Measurements from ENCODE around the gene SSBP2. TPM values are rescaled to one million over a fixed set of nuclear protein-coding genes. Genes with fewer than 3 reads are reported as not detected.
"Not testable (repeated sequence)": the region's sequence is repeated elsewhere in the genome, so short reads cannot be mapped to it uniquely, and the experiment has no call there.

Gene SSBP2
- polyA plus RNA-seq, 1 donor = 27.8 TPM

DNA sequence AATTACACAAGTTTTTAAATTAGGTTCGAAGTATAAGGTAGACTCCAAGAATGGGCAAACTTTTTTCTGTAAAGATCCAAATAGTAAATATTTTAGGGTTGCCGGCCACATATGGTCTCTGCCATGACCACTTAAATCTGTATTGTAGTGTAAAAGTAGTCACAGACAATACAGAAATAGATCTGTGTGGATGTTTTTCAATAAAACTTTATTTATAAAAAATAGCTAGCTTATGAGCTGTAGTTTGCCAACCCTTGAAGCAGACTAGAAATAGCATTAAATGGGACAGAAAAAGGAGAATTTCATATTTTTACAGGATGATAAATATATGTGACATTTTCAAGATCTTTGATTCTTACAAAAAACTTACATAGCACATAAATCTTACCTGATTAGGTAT lies 262.0 kb downstream of the SSBP2 start:
- H3K4me3 ChIP-seq (ENCODE audit: low read length) = no peak overlapping the region
- whole genome bisulfite sequencing (ENCODE audit: insufficient coverage, low lambda C conversion rate) = no CpG with 5 or more reads among the region's 2 CpGs
- no peaks in the 10 kb centered on the region for H3K36me3 ChIP-seq (ENCODE audit: control insufficient read depth, insufficient read depth, low read length)
- no peak overlapping the region for H3K27ac ChIP-seq (ENCODE audit: low read length)
- H3K4me1 ChIP-seq (ENCODE audit: control insufficient read depth, insufficient read depth, low read length) = no peaks in the 10 kb centered on the region
- no peaks in the 10 kb centered on the region for H3K27me3 ChIP-seq (ENCODE audit: control insufficient read depth, insufficient read depth, low read length)
- H3K9me3 ChIP-seq (ENCODE audit: control insufficient read depth, low read depth, low read length) = no peaks in the 10 kb centered on the region
- DNase-seq = no peak

DNA sequence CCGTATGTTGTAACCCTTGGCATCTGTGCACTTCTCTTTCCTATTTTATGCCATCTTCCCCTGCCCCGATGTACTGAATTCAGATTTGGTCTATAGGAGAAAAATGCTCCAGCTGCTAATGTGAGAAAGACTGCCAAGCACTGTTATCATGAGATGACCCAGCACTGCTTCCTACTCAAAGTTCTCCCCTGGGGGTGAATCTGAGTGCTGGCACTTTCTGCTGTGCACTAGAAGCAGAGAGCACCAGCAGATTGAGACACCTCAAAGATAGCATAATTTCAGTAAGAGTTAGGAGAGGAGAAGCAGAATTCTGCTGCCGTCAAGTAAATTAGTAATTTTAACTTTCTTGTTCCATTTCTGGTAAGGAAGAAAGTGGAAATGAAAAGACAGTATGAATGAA lies 264.2 kb downstream of the SSBP2 start:
- Histone ChIP-seq H3K36me3 (ENCODE audit: control insufficient read depth, insufficient read depth, low read length) (no peaks in the 10 kb centered on the region), H3K27me3 (ENCODE audit: control insufficient read depth, insufficient read depth, low read length) (no peaks in the 10 kb centered on the region), H3K4me3 (ENCODE audit: low read length) (no peak overlapping the region), H3K27ac (ENCODE audit: low read length) (no peak overlapping the region), H3K4me1 (ENCODE audit: control insufficient read depth, insufficient read depth, low read length) (no peaks in the 10 kb centered on the region), H3K9me3 (ENCODE audit: control insufficient read depth, low read depth, low read length) (no peaks in the 10 kb centered on the region)
- WGBS (ENCODE audit: insufficient coverage, low lambda C conversion rate) = 100% methylated on average over 1 of the region's 3 CpGs
- no peak for DNase-seq

DNA sequence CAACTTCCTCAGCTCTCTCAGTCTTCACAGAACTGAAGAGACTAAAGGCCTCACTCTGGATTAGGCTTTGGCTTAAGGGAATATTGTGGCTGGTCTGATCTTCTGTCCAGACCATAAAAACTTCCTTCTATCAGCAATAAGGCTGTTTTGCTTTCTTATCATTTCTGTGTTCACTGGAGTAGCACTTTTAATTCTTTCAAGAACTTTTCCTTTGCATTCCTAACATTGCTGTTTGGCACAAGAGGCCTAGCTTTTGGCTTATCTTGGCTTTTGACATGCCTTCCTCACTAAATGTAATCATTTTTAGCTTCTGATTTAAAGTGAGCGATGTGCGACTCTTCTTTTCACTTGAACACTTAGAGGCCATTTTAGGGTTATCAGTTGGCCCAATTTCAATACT lies 268.3 kb downstream of the SSBP2 start:
- no peak for DNase-seq
- no peaks in the 10 kb centered on the region for H3K4me1 ChIP-seq (ENCODE audit: control insufficient read depth, insufficient read depth, low read length)
- WGBS (ENCODE audit: insufficient coverage, low lambda C conversion rate) = no CpG with 5 or more reads among the region's 2 CpGs
- H3K27me3 ChIP-seq (ENCODE audit: control insufficient read depth, insufficient read depth, low read length) = no peaks in the 10 kb centered on the region
- H3K9me3 ChIP-seq (ENCODE audit: control insufficient read depth, low read depth, low read length) = no peaks in the 10 kb centered on the region
- H3K36me3 ChIP-seq (ENCODE audit: control insufficient read depth, insufficient read depth, low read length) = no peaks in the 10 kb centered on the region
- H3K4me3 ChIP-seq (ENCODE audit: low read length) = no peak overlapping the region
- H3K27ac ChIP-seq (ENCODE audit: low read length) = no peak overlapping the region

DNA sequence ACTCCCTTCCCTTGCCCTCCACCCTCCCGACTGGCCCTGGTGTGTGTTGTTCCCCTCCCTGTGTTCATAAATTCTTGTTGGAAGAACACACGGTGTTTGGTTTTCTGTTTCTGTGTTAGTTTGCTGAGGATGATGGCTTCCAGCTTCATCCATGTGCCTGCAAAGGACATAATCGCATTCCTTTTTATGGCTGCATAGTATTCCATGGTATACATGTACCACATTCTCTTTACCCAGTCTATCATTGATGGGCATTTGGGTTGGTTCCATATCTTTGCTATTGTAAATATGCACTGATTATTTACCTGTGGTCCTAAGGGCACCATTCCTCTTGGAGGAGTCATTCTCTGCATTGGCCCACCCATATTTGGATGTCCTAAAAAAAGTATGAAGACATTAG lies 277.5 kb downstream of the SSBP2 start:
- WGBS (ENCODE audit: insufficient coverage, low lambda C conversion rate) = 100% methylated on average over 2 of the region's 3 CpGs
- not testable (repeated sequence) for H3K27ac ChIP-seq (ENCODE audit: low read length); H3K4me3 ChIP-seq (ENCODE audit: low read length); H3K9me3 ChIP-seq (ENCODE audit: control insufficient read depth, low read depth, low read length); H3K27me3 ChIP-seq (ENCODE audit: control insufficient read depth, insufficient read depth, low read length); H3K4me1 ChIP-seq (ENCODE audit: control insufficient read depth, insufficient read depth, low read length); DNase-seq; H3K36me3 ChIP-seq (ENCODE audit: control insufficient read depth, insufficient read depth, low read length)

DNA sequence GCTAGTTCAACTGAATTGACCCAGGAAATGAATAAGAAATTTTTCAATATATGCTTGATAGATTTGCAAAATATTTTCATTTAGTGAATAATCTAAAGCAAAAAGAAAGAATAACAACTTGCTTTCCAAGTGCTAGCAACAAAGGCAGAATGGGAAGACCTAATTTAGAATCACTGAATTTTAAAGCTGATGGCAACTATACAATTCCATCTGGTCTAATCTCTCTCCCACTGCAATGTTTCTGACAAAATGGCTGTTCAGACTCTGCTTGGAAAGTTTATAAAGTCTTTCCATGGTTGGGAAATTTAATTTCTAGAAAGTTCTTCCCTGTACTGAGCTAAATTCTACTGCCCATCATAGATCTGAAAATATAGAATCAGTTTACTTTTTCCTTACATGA lies 281.2 kb downstream of the SSBP2 start:
- DNase-seq = no peak
- Histone ChIP-seq H3K4me1 (ENCODE audit: control insufficient read depth, insufficient read depth, low read length) (no peaks in the 10 kb centered on the region), H3K27ac (ENCODE audit: low read length) (no peak overlapping the region), H3K27me3 (ENCODE audit: control insufficient read depth, insufficient read depth, low read length) (no peaks in the 10 kb centered on the region), H3K9me3 (ENCODE audit: control insufficient read depth, low read depth, low read length) (no peaks in the 10 kb centered on the region), H3K4me3 (ENCODE audit: low read length) (no peak overlapping the region), H3K36me3 (ENCODE audit: control insufficient read depth, insufficient read depth, low read length) (peaks cover 7% of the 10 kb centered on the region)

DNA sequence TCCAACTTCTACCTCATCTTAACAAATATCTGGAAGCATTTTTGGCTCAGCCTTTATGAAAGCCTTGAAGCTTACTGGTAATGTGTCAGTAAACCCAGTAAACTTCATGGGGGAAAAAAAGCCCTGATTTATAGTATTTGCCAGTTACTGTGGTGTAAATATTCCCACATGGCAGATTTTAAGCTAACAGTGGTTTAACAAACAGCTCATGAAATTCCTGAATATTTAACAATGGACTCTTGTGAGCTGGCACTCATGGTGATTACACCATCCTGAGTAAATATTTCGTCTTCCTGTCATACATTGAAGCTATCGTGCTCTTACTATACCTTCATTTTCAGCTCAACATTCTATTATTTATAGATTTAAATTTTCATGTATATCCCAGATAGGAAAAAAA lies 300.0 kb downstream of the SSBP2 start:
- DNase-seq = no peak
- Histone ChIP-seq H3K9me3 (ENCODE audit: control insufficient read depth, low read depth, low read length) (no peaks in the 10 kb centered on the region), H3K4me1 (ENCODE audit: control insufficient read depth, insufficient read depth, low read length) (no peaks in the 10 kb centered on the region), H3K36me3 (ENCODE audit: control insufficient read depth, insufficient read depth, low read length) (no peaks in the 10 kb centered on the region), H3K4me3 (ENCODE audit: low read length) (no peak overlapping the region), H3K27ac (ENCODE audit: low read length) (no peak overlapping the region), H3K27me3 (ENCODE audit: control insufficient read depth, insufficient read depth, low read length) (no peaks in the 10 kb centered on the region)
- 71% methylated on average over 1 of the region's 2 CpGs for WGBS (ENCODE audit: insufficient coverage, low lambda C conversion rate)

DNA sequence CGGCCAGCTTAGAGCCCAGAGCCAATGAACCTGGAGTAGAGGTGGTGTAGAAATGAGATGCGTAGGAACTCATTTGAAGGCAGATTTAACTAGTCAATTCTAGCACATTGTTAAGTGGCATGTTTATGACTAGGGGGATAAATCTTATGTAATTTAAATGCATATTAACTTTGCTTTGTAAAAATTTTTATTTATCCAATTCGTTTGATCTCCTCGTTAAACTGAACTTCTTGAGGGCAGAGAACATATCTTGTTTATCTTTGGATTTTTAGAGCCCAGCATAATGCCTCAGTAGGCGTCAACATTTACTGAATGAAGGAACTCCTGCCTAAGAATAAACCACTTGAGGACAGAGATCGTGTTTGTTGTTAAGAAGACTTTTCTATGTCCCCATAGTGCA lies 315.9 kb downstream of the SSBP2 start:
- Histone ChIP-seq H3K4me3 (ENCODE audit: low read length) (no peak overlapping the region), H3K9me3 (ENCODE audit: control insufficient read depth, low read depth, low read length) (no peaks in the 10 kb centered on the region), H3K36me3 (ENCODE audit: control insufficient read depth, insufficient read depth, low read length) (no peaks in the 10 kb centered on the region), H3K4me1 (ENCODE audit: control insufficient read depth, insufficient read depth, low read length) (no peaks in the 10 kb centered on the region), H3K27me3 (ENCODE audit: control insufficient read depth, insufficient read depth, low read length) (no peaks in the 10 kb centered on the region), H3K27ac (ENCODE audit: low read length) (no peak overlapping the region)
- WGBS (ENCODE audit: insufficient coverage, low lambda C conversion rate) = 43% methylated on average over 3 of the region's 6 CpGs
- DNase-seq = no peak

DNA sequence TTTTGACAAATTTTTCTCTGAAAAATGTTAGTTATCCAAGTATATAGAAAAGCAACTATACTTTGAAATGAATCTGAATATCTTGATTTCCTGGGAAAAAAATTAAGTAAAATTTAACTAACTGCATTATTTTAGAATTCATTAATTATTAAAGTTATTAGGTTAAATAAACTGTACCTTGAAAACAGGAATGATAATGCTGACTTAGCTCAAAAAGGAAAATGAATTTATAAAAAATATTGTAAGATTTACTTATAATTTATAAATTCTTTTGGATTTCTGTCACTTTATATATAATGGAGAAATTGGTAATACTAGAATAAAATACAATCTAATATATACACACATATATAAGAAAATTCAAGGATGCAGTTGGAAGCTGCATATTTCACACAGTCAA lies 320.9 kb downstream of the SSBP2 start:
- no peak for DNase-seq
- H3K9me3 ChIP-seq (ENCODE audit: control insufficient read depth, low read depth, low read length) = no peaks in the 10 kb centered on the region
- H3K4me3 ChIP-seq (ENCODE audit: low read length) = no peak overlapping the region
- H3K4me1 ChIP-seq (ENCODE audit: control insufficient read depth, insufficient read depth, low read length) = no peaks in the 10 kb centered on the region
- H3K27me3 ChIP-seq (ENCODE audit: control insufficient read depth, insufficient read depth, low read length) = no peaks in the 10 kb centered on the region
- no peak overlapping the region for H3K27ac ChIP-seq (ENCODE audit: low read length)
- H3K36me3 ChIP-seq (ENCODE audit: control insufficient read depth, insufficient read depth, low read length) = no peaks in the 10 kb centered on the region

DNA sequence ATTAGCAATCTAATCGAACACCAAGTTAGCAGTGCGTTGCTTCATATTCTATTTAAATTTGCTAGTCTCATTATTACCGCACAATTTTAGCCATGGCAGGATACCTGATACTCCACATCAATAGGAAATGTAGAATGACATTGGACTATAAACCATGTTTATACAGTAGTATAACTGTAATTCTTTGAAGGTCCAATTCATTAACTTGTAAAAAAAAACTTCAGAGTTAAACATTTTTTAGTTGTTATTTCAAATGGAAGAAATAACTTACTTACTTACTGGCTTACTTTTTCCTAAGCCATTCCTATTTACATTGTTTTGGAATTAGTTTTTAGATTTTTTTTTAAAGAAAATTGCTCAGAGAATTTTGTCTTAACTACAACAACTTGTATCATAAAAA lies 321.5 kb downstream of the SSBP2 start:
- Histone ChIP-seq H3K27ac (ENCODE audit: low read length) (no peak overlapping the region), H3K4me1 (ENCODE audit: control insufficient read depth, insufficient read depth, low read length) (no peaks in the 10 kb centered on the region), H3K9me3 (ENCODE audit: control insufficient read depth, low read depth, low read length) (no peaks in the 10 kb centered on the region), H3K4me3 (ENCODE audit: low read length) (no peak overlapping the region), H3K27me3 (ENCODE audit: control insufficient read depth, insufficient read depth, low read length) (no peaks in the 10 kb centered on the region), H3K36me3 (ENCODE audit: control insufficient read depth, insufficient read depth, low read length) (no peaks in the 10 kb centered on the region)
- DNase-seq = no peak
- 60% methylated on average over 1 of the region's 3 CpGs for WGBS (ENCODE audit: insufficient coverage, low lambda C conversion rate)

DNA sequence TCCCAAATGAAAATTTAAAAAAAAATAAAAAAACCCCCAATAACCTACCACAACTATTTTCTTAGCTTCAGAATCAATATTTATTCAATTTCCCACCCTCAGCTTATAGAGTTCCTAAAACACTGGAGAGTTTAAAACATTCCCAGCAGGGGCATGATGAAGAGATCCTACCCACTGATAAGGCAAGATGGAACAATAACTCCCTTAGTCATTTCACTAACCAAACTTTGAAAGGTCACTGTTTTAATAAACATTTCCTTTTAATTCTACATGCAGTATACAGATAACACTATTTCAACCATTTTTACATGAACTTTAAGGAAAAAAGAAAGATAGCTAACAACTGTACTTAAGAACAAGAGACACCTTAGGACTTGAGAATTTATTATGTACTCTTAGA lies 322.0 kb downstream of the SSBP2 start:
- H3K27me3 ChIP-seq (ENCODE audit: control insufficient read depth, insufficient read depth, low read length) = no peaks in the 10 kb centered on the region
- DNase-seq = no peak
- H3K36me3 ChIP-seq (ENCODE audit: control insufficient read depth, insufficient read depth, low read length) = no peaks in the 10 kb centered on the region
- H3K4me1 ChIP-seq (ENCODE audit: control insufficient read depth, insufficient read depth, low read length) = no peaks in the 10 kb centered on the region
- H3K27ac ChIP-seq (ENCODE audit: low read length) = no peak overlapping the region
- H3K9me3 ChIP-seq (ENCODE audit: control insufficient read depth, low read depth, low read length) = no peaks in the 10 kb centered on the region
- H3K4me3 ChIP-seq (ENCODE audit: low read length) = no peak overlapping the region

DNA sequence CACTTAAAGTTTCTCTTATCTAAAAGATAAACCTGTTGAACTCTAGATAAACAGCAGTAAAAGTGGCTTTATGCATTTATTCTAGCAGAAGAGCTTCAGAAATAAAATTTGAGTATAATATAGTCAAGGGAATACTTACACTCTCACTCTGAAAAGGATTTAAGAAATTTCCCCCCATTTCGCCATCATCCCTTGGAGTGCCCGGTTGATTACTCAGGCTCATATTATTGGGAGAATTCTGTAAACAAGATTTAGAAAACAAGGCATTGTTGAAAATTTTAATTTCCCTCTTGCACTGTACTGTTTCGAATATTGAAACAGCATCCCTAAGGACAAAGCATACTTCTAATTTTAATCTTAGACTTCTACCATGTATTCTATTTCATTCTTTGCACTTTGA lies 322.5 kb downstream of the SSBP2 start:
- H3K27me3 ChIP-seq (ENCODE audit: control insufficient read depth, insufficient read depth, low read length) = no peaks in the 10 kb centered on the region
- no peaks in the 10 kb centered on the region for H3K36me3 ChIP-seq (ENCODE audit: control insufficient read depth, insufficient read depth, low read length)
- 78% methylated on average over 3 of the region's 3 CpGs for WGBS (ENCODE audit: insufficient coverage, low lambda C conversion rate)
- no peak for DNase-seq
- H3K4me3 ChIP-seq (ENCODE audit: low read length) = no peak overlapping the region
- H3K9me3 ChIP-seq (ENCODE audit: control insufficient read depth, low read depth, low read length) = no peaks in the 10 kb centered on the region
- no peak overlapping the region for H3K27ac ChIP-seq (ENCODE audit: low read length)
- H3K4me1 ChIP-seq (ENCODE audit: control insufficient read depth, insufficient read depth, low read length) = no peaks in the 10 kb centered on the region

DNA sequence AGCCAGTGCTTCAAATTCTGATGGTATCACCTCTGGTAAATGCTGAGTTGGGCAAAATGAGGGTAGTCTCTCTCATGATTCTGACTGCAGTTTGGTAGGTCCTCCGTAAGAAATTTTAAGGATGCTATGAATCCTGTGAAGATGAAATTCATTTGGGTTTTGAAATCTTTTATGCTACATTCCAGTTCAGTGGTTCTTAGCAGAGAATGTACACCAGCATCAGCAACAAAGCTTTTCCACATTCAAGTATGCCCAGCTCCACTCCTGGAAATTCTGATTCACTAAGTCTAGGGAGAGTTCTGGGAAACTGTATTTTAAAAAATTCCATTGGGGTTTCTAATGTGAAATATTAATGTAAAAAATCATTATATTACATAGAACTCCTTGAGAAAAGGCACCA lies 323.3 kb downstream of the SSBP2 start:
- H3K4me1 ChIP-seq (ENCODE audit: control insufficient read depth, insufficient read depth, low read length) = no peaks in the 10 kb centered on the region
- no peak for DNase-seq
- WGBS (ENCODE audit: insufficient coverage, low lambda C conversion rate) = no CpG with 5 or more reads among the region's 1 CpG
- H3K9me3 ChIP-seq (ENCODE audit: control insufficient read depth, low read depth, low read length) = no peaks in the 10 kb centered on the region
- H3K27me3 ChIP-seq (ENCODE audit: control insufficient read depth, insufficient read depth, low read length) = no peaks in the 10 kb centered on the region
- H3K27ac ChIP-seq (ENCODE audit: low read length) = no peak overlapping the region
- H3K4me3 ChIP-seq (ENCODE audit: low read length) = no peak overlapping the region
- H3K36me3 ChIP-seq (ENCODE audit: control insufficient read depth, insufficient read depth, low read length) = no peaks in the 10 kb centered on the region
